RPMI7951 (cell line): ENCODE results near the gene RTN4RL1. TPM values are rescaled to one million over a fixed set of nuclear protein-coding genes. Genes with fewer than 3 reads are reported as not detected.

Experiments
- DNase-seq: peaks from one replicate; pipeline ENCODE4 v3.0.0-alpha.2; 2012; ENCODE audit warnings: low read depth
- total RNA-seq: library from RNA; depleted of rRNA; stranded (reverse); fragments of >200 nt; shearing (Covaris generic); gene quantifications from 2 replicates; pipeline ENCODE4 v1.2.3, GENCODE V29; 2014

The RTN4RL1 gene
- total RNA-seq, 1 experiment from 2014 or later: 7.6 TPM

GRCh38 chr17:1977583-1978395 lies 47.3 kb downstream of the RTN4RL1 start:
- DNase-seq: no peak

- no peak for DNase-seq
Measured at GRCh38 chr17:1976683-1977064, 48.5 kb downstream of the RTN4RL1 start.

- DNase-seq: no peak
Measured at GRCh38 chr17:1976000-1976682, 49.0 kb downstream of the RTN4RL1 start.

- no peak for DNase-seq
Measured at GRCh38 chr17:1975573-1975972, 49.6 kb downstream of the RTN4RL1 start.

- no peak for DNase-seq
Measured at GRCh38 chr17:1972487-1973160, 52.5 kb downstream of the RTN4RL1 start.

- DNase-seq: no peak
Measured at GRCh38 chr17:1970843-1971384, 54.2 kb downstream of the RTN4RL1 start.

- no peak for DNase-seq
Measured at GRCh38 chr17:1969712-1970111, 55.4 kb downstream of the RTN4RL1 start.

GRCh38 chr17:1967213-1967612 lies 57.9 kb downstream of the RTN4RL1 start:
- DNase-seq: no peak

- DNase-seq: peak; percentile 26
Measured at GRCh38 chr17:1966274-1967086, 58.7 kb downstream of the RTN4RL1 start.

GRCh38 chr17:1965556-1966273 lies 59.4 kb downstream of the RTN4RL1 start:
- DNase-seq: peak; percentile 17

- DNase-seq: no peak
Measured at GRCh38 chr17:1963250-1963649, 61.9 kb downstream of the RTN4RL1 start.

- DNase-seq: peak; percentile 26
Measured at GRCh38 chr17:1961189-1961588, 63.9 kb downstream of the RTN4RL1 start.

- no peak for DNase-seq
Measured at GRCh38 chr17:1960545-1960912, 64.6 kb downstream of the RTN4RL1 start.

- DNase-seq: no peak
Measured at GRCh38 chr17:1959871-1960544, 65.1 kb downstream of the RTN4RL1 start.

GRCh38 chr17:1958134-1958881 lies 66.8 kb downstream of the RTN4RL1 start:
- peak; percentile 88 for DNase-seq

GRCh38 chr17:1957037-1957436 lies 68.1 kb downstream of the RTN4RL1 start:
- peak; percentile 74 for DNase-seq

GRCh38 chr17:1956134-1956533 lies 69.0 kb downstream of the RTN4RL1 start:
- no peak for DNase-seq

- DNase-seq: peak; percentile 71
Measured at GRCh38 chr17:1953831-1954230, 71.3 kb downstream of the RTN4RL1 start.

GRCh38 chr17:1951920-1952319 lies 73.2 kb downstream of the RTN4RL1 start:
- DNase-seq: no peak

GRCh38 chr17:1949754-1950153 lies 75.4 kb downstream of the RTN4RL1 start:
- DNase-seq: no peak
